Upper lobe of left lung (tissue), 6 donors: ENCODE measurements around the gene PCYT2. TPM values are rescaled to one million over a fixed set of nuclear protein-coding genes. Genes with fewer than 3 reads are reported as not detected.

ENCODE experiments used
- ATAC-seq, 2 donors: fragments of 200-7000 bp; cut with Tn5 transposase; one replicate each; pipeline ENCODE4 v1.9.1; 2022; ENCODE audit warnings: mild to moderate bottlenecking in 2 of 2, moderate library complexity in 2 of 2; ENCODE audit not compliant: low FRiP score in 2 of 2
- DNase-seq, 2 donors: peaks; one replicate each; pipeline ENCODE4 v3.0.0-alpha.2; 2019 to 2020
- H3K27ac ChIP-seq, 4 donors: fragments of 200-600 bp; sonication (generic); one replicate each; pipeline ENCODE4 v1.5.1; 2016 to 2019
- H3K27me3 ChIP-seq, 4 donors: fragments of 200-600 bp; sonication (generic); one replicate each; pipeline ENCODE4 v1.5.1; 2017 to 2019
- H3K36me3 ChIP-seq, 4 donors: fragments of 200-600 bp; sonication (generic); one replicate each; pipeline ENCODE4 v1.5.1; 2016 to 2019
- H3K4me1 ChIP-seq, 4 donors: fragments of 200-600 bp; sonication (generic); one replicate each; pipeline ENCODE4 v1.5.1; 2018 to 2019
- H3K4me3 ChIP-seq, 4 donors: fragments of 200-600 bp; sonication (generic); one replicate each; pipeline ENCODE4 v1.5.1; 2017 to 2019; ENCODE audit warnings: mild to moderate bottlenecking in 2 of 4, moderate library complexity in 1 of 4
- H3K9me3 ChIP-seq, 4 donors: fragments of 200-600 bp; sonication (generic); one replicate each; pipeline ENCODE4 v1.5.1; 2018 to 2019
- EP300 ChIP-seq, 4 donors: sonication (generic); formaldehyde crosslinking; IDR thresholded peaks; one replicate each; pipeline ENCODE4 v1.5.1; 2017; ENCODE audit warnings: antibody characterized with exemption in 4 of 4, control low read depth in 2 of 4
- POLR2A ChIP-seq, 4 donors: fragments of 450-650 bp; IDR thresholded peaks; one replicate each; pipeline ENCODE4 v1.5.1; 2016 to 2017; ENCODE audit warnings: antibody characterized with exemption in 4 of 4, mild to moderate bottlenecking in 2 of 4
- POLR2AphosphoS5 ChIP-seq, 2 donors: sonication (generic); formaldehyde crosslinking; IDR thresholded peaks; one replicate each; pipeline ENCODE4 v1.5.1; 2017; ENCODE audit warnings: antibody characterized with exemption in 2 of 2
- WGBS, 2 donors: methylation state at CpG; one replicate each; pipeline ENCODE4 v1.1.5; 2017 to 2018; 5-methylcytosine and 5-hydroxymethylcytosine counted together
- total RNA-seq, 6 donors: library from RNA; depleted of rRNA in 4 of 6; stranded (reverse); fragments of >200 nt in 4 of 6; gene quantifications; one replicate each; pipeline versions ENCODE4 v1.1.0 to v1.2.1, GENCODE V29; 2016 to 2021
- TF ChIP-seq, protein P1 (sequence below), 6 experiments: fragments of 450-650 bp in 4 of 6; fragments of 200-600 bp in 2 of 6; sonication (generic) in 2 of 6; IDR thresholded peaks; one replicate each; pipeline ENCODE4 v1.5.1; 2016 to 2019; ENCODE audit warnings: antibody characterized with exemption in 6 of 6
- donor health status: DM: no; HTN: no; CAD: no; lungs with moderate emphysema.
- donor health status: DM: no; HTN: yes; CAD: no; lungs with severe emphysema.

PCYT2 gene
- total RNA-seq, 6 donors from 2014 or later, result 29.1 to 63.1 (median 52.2) TPM

GRCh38 chr17:81923302-81924260, 12.4 kb upstream of the PCYT2 start:
- WGBS, 2 donors, result 13 to 32% methylated on average over 14 to 30 of the region's 32 CpGs
- ATAC-seq (peak; percentile 17 to 54), DNase-seq (peak; percentile 88 to 90)
- H3K27me3 ChIP-seq, result peaks cover 0 to 8% (median 0%) of the 10 kb centered on the region in 4 donors
- peak overlapping the region in 3 of 4 donors; percentile 17 to 34 (median 29) for H3K4me3 ChIP-seq
- TF ChIP-seq POLR2A (IDR thresholded peaks at IDR 0.05), result peak in 1 of 4 donors; percentile 3
- TF ChIP-seq POLR2AphosphoS5 (IDR thresholded peaks at IDR 0.05), result peak in 1 of 2 donors; percentile 6
- TF ChIP-seq, protein P1, sequence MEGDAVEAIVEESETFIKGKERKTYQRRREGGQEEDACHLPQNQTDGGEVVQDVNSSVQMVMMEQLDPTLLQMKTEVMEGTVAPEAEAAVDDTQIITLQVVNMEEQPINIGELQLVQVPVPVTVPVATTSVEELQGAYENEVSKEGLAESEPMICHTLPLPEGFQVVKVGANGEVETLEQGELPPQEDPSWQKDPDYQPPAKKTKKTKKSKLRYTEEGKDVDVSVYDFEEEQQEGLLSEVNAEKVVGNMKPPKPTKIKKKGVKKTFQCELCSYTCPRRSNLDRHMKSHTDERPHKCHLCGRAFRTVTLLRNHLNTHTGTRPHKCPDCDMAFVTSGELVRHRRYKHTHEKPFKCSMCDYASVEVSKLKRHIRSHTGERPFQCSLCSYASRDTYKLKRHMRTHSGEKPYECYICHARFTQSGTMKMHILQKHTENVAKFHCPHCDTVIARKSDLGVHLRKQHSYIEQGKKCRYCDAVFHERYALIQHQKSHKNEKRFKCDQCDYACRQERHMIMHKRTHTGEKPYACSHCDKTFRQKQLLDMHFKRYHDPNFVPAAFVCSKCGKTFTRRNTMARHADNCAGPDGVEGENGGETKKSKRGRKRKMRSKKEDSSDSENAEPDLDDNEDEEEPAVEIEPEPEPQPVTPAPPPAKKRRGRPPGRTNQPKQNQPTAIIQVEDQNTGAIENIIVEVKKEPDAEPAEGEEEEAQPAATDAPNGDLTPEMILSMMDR (IDR thresholded peaks at IDR 0.05), result no peak
- no peak for TF ChIP-seq EP300 (IDR thresholded peaks at IDR 0.05)
- peak overlapping the region; percentile 43 to 99 (median 74) for H3K27ac ChIP-seq
- H3K9me3 ChIP-seq, result no peaks in the 10 kb centered on the region
- H3K36me3 ChIP-seq, result peaks cover 8 to 39% (median 23%) of the 10 kb centered on the region in 4 donors
- peaks cover 38 to 84% (median 58%) of the 10 kb centered on the region in 4 donors for H3K4me1 ChIP-seq

GRCh38 chr17:81922566-81923301, 11.5 kb upstream of the PCYT2 start:
- TF ChIP-seq POLR2AphosphoS5 (IDR thresholded peaks at IDR 0.05), result no peak
- no peak for TF ChIP-seq EP300 (IDR thresholded peaks at IDR 0.05)
- TF ChIP-seq, protein P1 (IDR thresholded peaks at IDR 0.05), result no peak
- no peak for TF ChIP-seq POLR2A (IDR thresholded peaks at IDR 0.05)
- ATAC-seq, result no peak
- 89 to 91% methylated on average over 36 to 53 of the region's 58 CpGs for WGBS, 2 donors
- no peaks in the 10 kb centered on the region for H3K27me3 ChIP-seq
- H3K36me3 ChIP-seq, result peaks cover 8 to 39% (median 23%) of the 10 kb centered on the region in 4 donors
- peak overlapping the region in 3 of 4 donors; percentile 17 to 34 (median 29) for H3K4me3 ChIP-seq
- no peaks in the 10 kb centered on the region for H3K9me3 ChIP-seq
- H3K4me1 ChIP-seq, result peaks cover 43 to 82% (median 55%) of the 10 kb centered on the region in 4 donors
- H3K27ac ChIP-seq, result peak overlapping the region; percentile 43 to 99 (median 74)
- peak in 1 of 2 donors; percentile 82 for DNase-seq

DNA sequence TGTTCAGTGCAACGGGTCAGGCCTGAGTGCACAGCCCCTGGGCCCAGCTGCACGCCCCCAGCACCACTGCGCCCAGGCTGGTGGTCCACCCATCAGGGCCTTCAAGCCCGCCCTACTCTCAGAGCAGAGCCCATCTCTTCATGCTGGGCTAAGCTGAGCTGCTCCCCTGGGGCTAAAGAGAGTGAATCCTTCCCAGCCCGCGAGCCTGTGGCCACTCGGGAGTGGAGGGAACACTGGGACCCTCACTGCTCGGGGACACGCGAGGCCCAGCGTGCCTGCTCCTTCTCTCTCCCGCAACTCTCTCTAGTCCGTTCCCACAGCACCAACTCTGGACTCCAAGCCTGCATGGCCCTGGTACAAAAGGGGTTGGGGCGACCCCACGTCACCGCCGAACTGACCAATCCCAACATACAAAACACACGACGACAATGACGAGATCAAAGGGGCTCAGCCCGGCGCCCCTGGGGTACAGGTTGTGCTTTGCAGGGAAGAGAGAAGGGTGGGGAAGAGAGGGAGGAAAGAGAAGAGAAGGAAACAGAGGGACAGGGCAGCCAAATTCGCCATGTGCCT, 10.9 kb upstream of the PCYT2 start:
- H3K4me1 ChIP-seq, result peaks cover 46 to 87% (median 59%) of the 10 kb centered on the region in 4 donors
- TF ChIP-seq POLR2AphosphoS5 (IDR thresholded peaks at IDR 0.05), result no peak
- no peak for TF ChIP-seq EP300 (IDR thresholded peaks at IDR 0.05)
- no peak for TF ChIP-seq POLR2A (IDR thresholded peaks at IDR 0.05)
- TF ChIP-seq, protein P1 (IDR thresholded peaks at IDR 0.05), result no peak

GRCh38 chr17:81921537-81921862, 10.3 kb upstream of the PCYT2 start:
- no peak overlapping the region for H3K4me3 ChIP-seq
- no peak for DNase-seq
- H3K9me3 ChIP-seq, result no peaks in the 10 kb centered on the region
- peaks cover 52 to 90% (median 65%) of the 10 kb centered on the region in 4 donors for H3K4me1 ChIP-seq
- H3K27ac ChIP-seq, result peak overlapping the region in 2 of 4 donors; percentile 15 to 99
- H3K36me3 ChIP-seq, result peaks cover 8 to 39% (median 23%) of the 10 kb centered on the region in 4 donors
- TF ChIP-seq EP300 (IDR thresholded peaks at IDR 0.05), result no peak
- TF ChIP-seq POLR2AphosphoS5 (IDR thresholded peaks at IDR 0.05), result no peak
- TF ChIP-seq, protein P1 (IDR thresholded peaks at IDR 0.05), result no peak
- TF ChIP-seq POLR2A (IDR thresholded peaks at IDR 0.05), result no peak
- 64 to 75% methylated on average over 3 of the region's 3 CpGs for WGBS, 2 donors
- no peak for ATAC-seq
- no peaks in the 10 kb centered on the region for H3K27me3 ChIP-seq

More for the DNA sequence above, 10.9 kb upstream of the PCYT2 start:
- ATAC-seq, result no peak
- WGBS, 2 donors, result 95% methylated on average over 14 to 23 of the region's 23 CpGs
- peak in 1 of 2 donors; percentile 55 for DNase-seq
- Histone ChIP-seq H3K4me3 (no peak overlapping the region), H3K36me3 (peaks cover 8 to 39% (median 23%) of the 10 kb centered on the region in 4 donors), H3K9me3 (no peaks in the 10 kb centered on the region), H3K27me3 (no peaks in the 10 kb centered on the region), H3K27ac (peak overlapping the region in 2 of 4 donors; percentile 8 to 99)
